H9 (cell line): ENCODE measurements around the gene TACC2. TPM values are rescaled to one million over a fixed set of nuclear protein-coding genes. Genes with fewer than 3 reads are reported as not detected.

Experiments
- DNase-seq: peaks from one replicate; pipeline ENCODE4 v3.0.0-alpha.2; 2017
- H2AFZ ChIP-seq: one replicate; pipeline ENCODE4 v1.6.1; 2013; ENCODE audit warnings: mild to moderate bottlenecking, low read length, control low read depth, moderate library complexity
- H2AK5ac ChIP-seq: 2 replicates; pipeline ENCODE4 v1.6.1; 2013; ENCODE audit warnings: low read length, control low read depth, mixed read lengths; ENCODE audit not compliant: insufficient read length
- H2BK120ac ChIP-seq: one replicate; pipeline ENCODE4 v1.6.1; 2013; ENCODE audit warnings: low read depth, mild to moderate bottlenecking, low read length, control low read depth, inconsistent platforms; ENCODE audit not compliant: poor library complexity, severe bottlenecking
- H2BK12ac ChIP-seq: 2 replicates; pipeline ENCODE4 v1.6.1; 2013; ENCODE audit warnings: low read length, control low read depth, mixed read lengths, low read depth; ENCODE audit not compliant: insufficient read length
- H2BK15ac ChIP-seq: 2 replicates; pipeline ENCODE4 v1.6.1; 2013; ENCODE audit warnings: low read depth, low read length, control low read depth
- H2BK20ac ChIP-seq: one replicate; pipeline ENCODE4 v1.6.1; 2013; ENCODE audit warnings: low read depth, mild to moderate bottlenecking, low read length, control low read depth, inconsistent platforms; ENCODE audit not compliant: poor library complexity, severe bottlenecking
- H2BK5ac ChIP-seq: 2 replicates; pipeline ENCODE4 v1.6.1; 2013; ENCODE audit warnings: low read length, control low read depth, mixed read lengths; ENCODE audit not compliant: insufficient read length
- H3K14ac ChIP-seq: 2 replicates; pipeline ENCODE4 v1.6.1; 2013; ENCODE audit warnings: low read length, control low read depth; ENCODE audit not compliant: insufficient read depth
- H3K18ac ChIP-seq: 2 replicates; pipeline ENCODE4 v1.6.1; 2013; ENCODE audit warnings: low read depth, mild to moderate bottlenecking, mixed read lengths, low read length, control low read depth; ENCODE audit not compliant: insufficient read length
- H3K23ac ChIP-seq: 2 replicates; pipeline ENCODE4 v1.6.1; 2013; ENCODE audit warnings: low read length, control low read depth, mixed read lengths, low read depth; ENCODE audit not compliant: insufficient read length
- H3K23me2 ChIP-seq: 2 replicates; pipeline ENCODE4 v1.6.1; 2013; ENCODE audit warnings: low read depth, mild to moderate bottlenecking, mixed read lengths, low read length, control low read depth; ENCODE audit not compliant: insufficient read length, poor library complexity, severe bottlenecking
- H3K27ac ChIP-seq: 2 replicates; pipeline ENCODE4 v1.5.1; 2013; ENCODE audit warnings: low read length, control low read depth, mixed read lengths, low read depth; ENCODE audit not compliant: insufficient read length
- H3K27me3 ChIP-seq: 2 replicates; pipeline ENCODE4 v1.6.1; 2013; ENCODE audit warnings: low read length, control low read depth, inconsistent platforms; ENCODE audit not compliant: insufficient read depth
- H3K4ac ChIP-seq: 2 replicates; pipeline ENCODE4 v1.6.1; 2013; ENCODE audit warnings: low read depth, mild to moderate bottlenecking, control low read depth, inconsistent platforms, low read length, moderate library complexity
- H3K4me1 ChIP-seq: 2 replicates; pipeline ENCODE4 v1.6.1; 2013; ENCODE audit warnings: low read length, control low read depth, inconsistent platforms; ENCODE audit not compliant: insufficient read depth
- H3K4me2 ChIP-seq: 2 replicates; pipeline ENCODE4 v1.6.1; 2013; ENCODE audit warnings: low read length, control low read depth, mixed read lengths; ENCODE audit not compliant: insufficient read length, insufficient read depth
- H3K56ac ChIP-seq: 2 replicates; pipeline ENCODE4 v1.6.1; 2013; ENCODE audit warnings: low read depth, mild to moderate bottlenecking, mixed read lengths, low read length, control low read depth; ENCODE audit not compliant: insufficient read length
- H3K79me1 ChIP-seq: 2 replicates; pipeline ENCODE4 v1.6.1; 2013; ENCODE audit warnings: low read depth, mild to moderate bottlenecking, moderate library complexity, low read length, control low read depth, inconsistent platforms; ENCODE audit not compliant: insufficient read depth, poor library complexity, severe bottlenecking
- H3K79me2 ChIP-seq: 2 replicates; pipeline ENCODE4 v1.6.1; 2013; ENCODE audit warnings: low read length, control low read depth, inconsistent platforms; ENCODE audit not compliant: insufficient read depth
- H3K9ac ChIP-seq: 2 replicates; pipeline ENCODE4 v1.6.1; 2013; ENCODE audit warnings: low read length, control low read depth, mixed read lengths; ENCODE audit not compliant: insufficient read length; ENCODE audit errors: extremely low read depth
- H3K9me3 ChIP-seq: one replicate; pipeline ENCODE4 v1.6.1; 2013; ENCODE audit warnings: low read depth, low read length, inconsistent platforms; ENCODE audit not compliant: control insufficient read depth
- H3T11ph ChIP-seq: one replicate; pipeline ENCODE4 v1.6.1; 2013; ENCODE audit warnings: mild to moderate bottlenecking, low read length, control low read depth, inconsistent platforms
- H4K20me1 ChIP-seq: one replicate; pipeline ENCODE4 v1.6.1; 2013; ENCODE audit not compliant: control insufficient read depth, insufficient read length, insufficient read depth
- H4K5ac ChIP-seq: 2 replicates; pipeline ENCODE4 v1.6.1; 2013; ENCODE audit warnings: low read depth, mild to moderate bottlenecking, mixed read lengths, low read length, control low read depth; ENCODE audit not compliant: insufficient read length
- H4K8ac ChIP-seq: replicated peaks from 2 replicates; pipeline ENCODE4 v1.6.1; 2013; ENCODE audit warnings: low read length, control low read depth, mixed read lengths, low read depth; ENCODE audit not compliant: insufficient read length
- H4K91ac ChIP-seq: 2 replicates; pipeline ENCODE4 v1.6.1; 2013; ENCODE audit warnings: low read depth, mild to moderate bottlenecking, moderate library complexity, mixed read lengths, low read length, control low read depth; ENCODE audit not compliant: insufficient read length
- H3K27ac Mint-ChIP-seq, 3 experiments: 2 replicates in 2 of 3; 3 replicates in 1 of 3; pipeline ENCODE4 v1.8.0; 2020 to 2021; ENCODE audit warnings: mixed read lengths in 3 of 3, mild to moderate bottlenecking in 1 of 3, moderate library complexity in 1 of 3
- H3K27me3 Mint-ChIP-seq: 2 replicates; pipeline ENCODE4 v1.8.0; 2021; ENCODE audit warnings: low read depth, mild to moderate bottlenecking, moderate library complexity, mixed read lengths
- H3K36me3 Mint-ChIP-seq, 3 experiments: 2 replicates in 2 of 3; 3 replicates in 1 of 3; pipeline ENCODE4 v1.8.0; 2020 to 2021; ENCODE audit warnings: low read depth in 3 of 3, mixed read lengths in 3 of 3; ENCODE audit not compliant: insufficient read depth in 1 of 3
- H3K4me1 Mint-ChIP-seq, 2 experiments: 2 replicates each; pipeline ENCODE4 v1.8.0; 2020; ENCODE audit warnings: mixed read lengths in 2 of 2
- H3K4me3 Mint-ChIP-seq, 2 experiments: 2 replicates in 1 of 2; 3 replicates in 1 of 2; pipeline ENCODE4 v1.8.0; 2020 to 2021; ENCODE audit warnings: mild to moderate bottlenecking in 2 of 2, mixed read lengths in 2 of 2, moderate library complexity in 1 of 2
- H3K9me3 Mint-ChIP-seq, 2 experiments: 2 replicates in 1 of 2; 3 replicates in 1 of 2; pipeline ENCODE4 v1.8.0; 2020; ENCODE audit warnings: mild to moderate bottlenecking in 2 of 2, mixed read lengths in 2 of 2, moderate library complexity in 1 of 2
- CTCF ChIP-seq: fragments of 200-600 bp; sonication (generic); conservative IDR thresholded peaks from 3 replicates; pipeline ENCODE4 v1.8.0; 2021; ENCODE audit warnings: antibody characterized with exemption, mild to moderate bottlenecking
- WGBS: extraction: QIAGEN DNeasy Blood & Tissue Kit; methylation state at CpG from one replicate; pipeline ENCODE4 v1.1.7; 2013; ENCODE audit warnings: missing lambda C conversion rate, low lambda C conversion rate, mixed read lengths; ENCODE audit not compliant: insufficient read length; ENCODE audit errors: extremely low coverage; 5-methylcytosine and 5-hydroxymethylcytosine counted together
- total RNA-seq: library from RNA; stranded (reverse); gene quantifications from 2 replicates; pipeline ENCODE4 v1.2.1, GENCODE V29; 2021

The TACC2 gene
- total RNA-seq, 1 experiment from 2014 or later, result 58.1 TPM

- Histone ChIP-seq H3K79me1 (no peaks in the 10 kb centered on the region), H4K20me1 (no peaks in the 10 kb centered on the region)
Observed at GRCh38 chr10:122252805-122253204, 263.8 kb downstream of the TACC2 start.

More at GRCh38 chr10:122252805-122253204, 263.8 kb downstream of the TACC2 start:
- H3K4me1 Mint-ChIP-seq, result peaks cover 3 to 17% of the 10 kb centered on the region in 2 experiments
- Histone ChIP-seq H3K23ac (no peak overlapping the region), H3K79me2 (no peaks in the 10 kb centered on the region), H2BK5ac (no peak overlapping the region), H3K56ac (no peak overlapping the region), H2BK15ac (no peak overlapping the region), H2BK12ac (no peak overlapping the region), H3K14ac (no peak overlapping the region), H3K27ac (no peak overlapping the region), H2AK5ac (no peak overlapping the region), H3K23me2 (no peaks in the 10 kb centered on the region), H4K5ac (no peak overlapping the region), H3K27me3 (no peaks in the 10 kb centered on the region), H4K8ac (no peak overlapping the region), H3K18ac (no peak overlapping the region), H2BK20ac (no peak overlapping the region), H3K9ac (no peak overlapping the region), H3T11ph (no peak overlapping the region), H2BK120ac (no peak overlapping the region), H3K4ac (no peak overlapping the region), H3K4me1 (no peaks in the 10 kb centered on the region), H4K91ac (no peak overlapping the region), H3K9me3 (no peaks in the 10 kb centered on the region), H3K4me2 (no peak overlapping the region), H2AFZ (no peak overlapping the region)
- DNase-seq, result no peak
- H3K4me3 Mint-ChIP-seq, result no peak overlapping the region
- no peaks in the 10 kb centered on the region for H3K9me3 Mint-ChIP-seq
- 0 out of 7 replicates have a peak overlapping the region, but pooled peaks of 2 of the 3 experiments have one; percentile 28 to 44 for H3K27ac Mint-ChIP-seq
- no peak for TF ChIP-seq CTCF
- no CpG with 5 or more reads among the region's 3 CpGs for WGBS
- peaks cover 20 to 41% (median 34%) of the 10 kb centered on the region in 3 experiments; a peak in 6 of 7 replicates for H3K36me3 Mint-ChIP-seq
- H3K27me3 Mint-ChIP-seq, result no peaks in the 10 kb centered on the region
